ENCODE results near the gene MEGF11.

MEGF11 gene

GRCh38 chr15:66089509-66089908 is 164.0 kb downstream of the MEGF11 start (continued):
- TF ChIP-seq REST (tag by site-specific recombination; IDR thresholded peaks at IDR 0.05) (no peak), ZNF366 (tag by site-specific recombination; conservative IDR thresholded peaks at IDR 0.05) (no peak), ZFHX2 (tag by site-specific recombination; conservative IDR thresholded peaks at IDR 0.05) (no peak)
- TF ChIP-seq, protein P1, sequence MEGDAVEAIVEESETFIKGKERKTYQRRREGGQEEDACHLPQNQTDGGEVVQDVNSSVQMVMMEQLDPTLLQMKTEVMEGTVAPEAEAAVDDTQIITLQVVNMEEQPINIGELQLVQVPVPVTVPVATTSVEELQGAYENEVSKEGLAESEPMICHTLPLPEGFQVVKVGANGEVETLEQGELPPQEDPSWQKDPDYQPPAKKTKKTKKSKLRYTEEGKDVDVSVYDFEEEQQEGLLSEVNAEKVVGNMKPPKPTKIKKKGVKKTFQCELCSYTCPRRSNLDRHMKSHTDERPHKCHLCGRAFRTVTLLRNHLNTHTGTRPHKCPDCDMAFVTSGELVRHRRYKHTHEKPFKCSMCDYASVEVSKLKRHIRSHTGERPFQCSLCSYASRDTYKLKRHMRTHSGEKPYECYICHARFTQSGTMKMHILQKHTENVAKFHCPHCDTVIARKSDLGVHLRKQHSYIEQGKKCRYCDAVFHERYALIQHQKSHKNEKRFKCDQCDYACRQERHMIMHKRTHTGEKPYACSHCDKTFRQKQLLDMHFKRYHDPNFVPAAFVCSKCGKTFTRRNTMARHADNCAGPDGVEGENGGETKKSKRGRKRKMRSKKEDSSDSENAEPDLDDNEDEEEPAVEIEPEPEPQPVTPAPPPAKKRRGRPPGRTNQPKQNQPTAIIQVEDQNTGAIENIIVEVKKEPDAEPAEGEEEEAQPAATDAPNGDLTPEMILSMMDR (tag by site-specific recombination; IDR thresholded peaks at IDR 0.05) = no peak

- no peak overlapping the region for H3K27ac ChIP-seq (ENCODE audit: extremely low read depth, low read depth, low read length)
- ChIA-PET POLR2A (no interaction called here), CTCF (no interaction called here)
- no peak overlapping the region for H3K4me3 ChIP-seq (ENCODE audit: low read depth, low read length)
- TF ChIP-seq ZNF837 (tag by site-specific recombination; IDR thresholded peaks at IDR 0.05) = no peak
- no peak for TF ChIP-seq ZNF501 (tag by site-specific recombination; IDR thresholded peaks at IDR 0.05)
- TF ChIP-seq ZNF184 (tag by site-specific recombination; IDR thresholded peaks at IDR 0.05) = no peak
- TF ChIP-seq ZNF654 (tag by site-specific recombination; IDR thresholded peaks at IDR 0.05; ENCODE audit: low read depth) = no peak
- no peaks in the 10 kb centered on the region for H3K4me1 ChIP-seq (ENCODE audit: control insufficient read depth, insufficient read depth, low read length)
- no peaks in the 10 kb centered on the region for H3K9me3 ChIP-seq (ENCODE audit: control insufficient read depth, insufficient read depth, low read depth, low read length)
- H3K36me3 ChIP-seq (ENCODE audit: control insufficient read depth in 2 of 2, insufficient read depth in 1 of 2, low read length in 2 of 2) = no peaks in the 10 kb centered on the region
Measured at GRCh38 chr15:66089049-66089448, 164.5 kb downstream of the MEGF11 start.

- CTCF ChIA-PET = interaction anchor here (0.6 to 1.6 kb wide), 8 partner anchors 9 to 69 kb away, joined by 3 to 10 read pairs (median 4); no protein-coding TSS in a partner anchor
- H3K36me3 ChIP-seq (ENCODE audit: control insufficient read depth in 2 of 2, insufficient read depth in 1 of 2, low read length in 2 of 2) = no peaks in the 10 kb centered on the region
- 0 out of 2 replicates have a peak, but pooled peaks have one; percentile 34 for TF ChIP-seq ZNF2 (tag by site-specific recombination; IDR thresholded peaks at IDR 0.05)
- TF ChIP-seq, protein P1 (tag by site-specific recombination; IDR thresholded peaks at IDR 0.05) = 0 out of 2 replicates have a peak, but pooled peaks have one; percentile 16
- TF ChIP-seq ZBTB1 (tag by site-specific recombination; IDR thresholded peaks at IDR 0.05) = no peak
- H3K4me1 ChIP-seq (ENCODE audit: control insufficient read depth, insufficient read depth, low read length) = no peaks in the 10 kb centered on the region
- H3K27ac ChIP-seq (ENCODE audit: extremely low read depth, low read depth, low read length) = no peak overlapping the region
- no peak overlapping the region for H3K4me3 ChIP-seq (ENCODE audit: low read depth, low read length)
- H3K9me3 ChIP-seq (ENCODE audit: control insufficient read depth, insufficient read depth, low read depth, low read length) = no peaks in the 10 kb centered on the region
- POLR2A ChIA-PET = no interaction called here
Measured at GRCh38 chr15:66085128-66085527, 168.4 kb downstream of the MEGF11 start.

GRCh38 chr15:66084704-66085103 is 168.8 kb downstream of the MEGF11 start:
- TF ChIP-seq, protein P1 (tag by site-specific recombination; IDR thresholded peaks at IDR 0.05) = no peak
- TF ChIP-seq ZNF510 (tag by site-specific recombination; IDR thresholded peaks at IDR 0.05; ENCODE audit: insufficient replicate concordance) (no peak), SP2 (tag by site-specific recombination; IDR thresholded peaks at IDR 0.05) (no peak), EGR2 (tag by site-specific recombination; IDR thresholded peaks at IDR 0.05; ENCODE audit: low read depth) (no peak)
- no peak overlapping the region for H3K27ac ChIP-seq (ENCODE audit: extremely low read depth, low read depth, low read length)
- H3K9me3 ChIP-seq (ENCODE audit: control insufficient read depth, insufficient read depth, low read depth, low read length) = no peaks in the 10 kb centered on the region
- POLR2A ChIA-PET = no interaction called here
- H3K4me3 ChIP-seq (ENCODE audit: low read depth, low read length) = no peak overlapping the region
- CTCF ChIA-PET = interaction anchor here (0.6 to 1.6 kb wide), 8 partner anchors 10 to 68 kb away, joined by 3 to 10 read pairs (median 4); no protein-coding TSS in a partner anchor
- no peaks in the 10 kb centered on the region for H3K36me3 ChIP-seq (ENCODE audit: control insufficient read depth in 2 of 2, insufficient read depth in 1 of 2, low read length in 2 of 2)
- H3K4me1 ChIP-seq (ENCODE audit: control insufficient read depth, insufficient read depth, low read length) = no peaks in the 10 kb centered on the region
